Stimulated activated naive CD8-positive, alpha-beta T cell treated with anti-CD3 and anti-CD28 coated beads, Interleukin-15, Interleukin-2, amounts not matched to agents 100 U/mL and 50 U/mL, for 24 hours (primary cell): ENCODE results near the gene ENOX2.

ENCODE experiments used
- ATAC-seq: fragments of 150-1000 bp; cut with Tn5 transposase; one replicate; pipeline ENCODE4 v1.10.0; 2021
- DNase-seq: peaks from one replicate; pipeline ENCODE4 v3.0.0; 2021

ENOX2 gene

DNA sequence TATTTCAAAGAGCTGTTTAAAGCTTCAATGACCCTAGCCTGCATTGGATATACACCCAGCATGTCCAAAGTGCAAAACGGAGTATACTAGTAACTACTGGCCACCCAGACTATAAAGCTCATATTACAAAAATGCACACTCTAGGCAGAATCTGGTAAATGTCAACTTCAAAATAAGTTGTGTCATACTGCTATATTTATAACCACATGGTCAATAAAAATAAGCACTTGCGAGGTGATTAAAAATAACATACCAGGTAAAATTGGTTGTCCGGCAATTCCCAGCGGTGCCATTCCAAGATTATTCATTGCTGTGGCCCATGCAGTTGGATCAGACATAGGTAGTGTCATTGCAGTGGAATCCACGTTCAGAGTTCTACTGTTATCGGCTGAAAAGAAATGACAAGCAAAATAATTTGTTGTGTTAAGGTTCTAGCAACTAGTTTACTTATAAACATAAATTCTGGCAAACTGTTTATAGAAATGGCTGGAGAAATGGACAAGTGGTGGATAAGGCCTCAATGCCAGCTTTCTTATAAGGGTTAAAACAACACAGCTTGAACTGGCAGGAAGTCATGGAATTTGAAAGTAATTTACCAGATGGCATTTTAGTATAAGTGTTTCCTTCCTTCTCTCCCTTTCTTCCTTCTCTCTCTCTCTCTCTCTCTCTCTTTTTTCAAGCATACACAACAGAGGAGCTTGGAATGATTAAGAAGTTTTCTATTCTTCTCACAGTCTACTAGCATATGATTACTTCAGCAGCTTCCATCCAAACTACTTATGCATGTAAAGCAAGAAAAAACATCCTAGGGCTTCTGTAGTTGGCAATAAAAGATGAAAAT, 199.9 kb downstream of the ENOX2 start:
- DNase-seq (no peak), ATAC-seq (no peak)

DNA sequence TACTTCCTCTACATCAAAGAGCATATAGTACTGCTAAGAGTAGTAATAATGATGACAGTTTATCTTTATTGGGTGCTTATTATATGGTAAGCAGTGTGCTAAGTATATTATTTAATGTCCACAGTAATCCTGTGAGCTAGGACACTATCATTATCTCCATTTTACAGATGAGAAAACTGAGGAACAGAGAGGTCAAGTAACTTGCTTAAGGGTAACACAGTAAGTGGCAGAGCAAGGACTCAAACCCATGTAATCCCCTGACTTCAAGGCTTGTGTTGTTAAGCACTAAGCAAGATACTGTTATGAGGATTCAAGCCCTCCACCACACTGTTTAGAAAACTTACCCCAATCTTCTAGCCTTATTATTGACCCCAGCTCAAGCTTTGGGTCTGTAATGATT, 202.4 kb downstream of the ENOX2 start:
- no peak for DNase-seq
- ATAC-seq: no peak

DNA sequence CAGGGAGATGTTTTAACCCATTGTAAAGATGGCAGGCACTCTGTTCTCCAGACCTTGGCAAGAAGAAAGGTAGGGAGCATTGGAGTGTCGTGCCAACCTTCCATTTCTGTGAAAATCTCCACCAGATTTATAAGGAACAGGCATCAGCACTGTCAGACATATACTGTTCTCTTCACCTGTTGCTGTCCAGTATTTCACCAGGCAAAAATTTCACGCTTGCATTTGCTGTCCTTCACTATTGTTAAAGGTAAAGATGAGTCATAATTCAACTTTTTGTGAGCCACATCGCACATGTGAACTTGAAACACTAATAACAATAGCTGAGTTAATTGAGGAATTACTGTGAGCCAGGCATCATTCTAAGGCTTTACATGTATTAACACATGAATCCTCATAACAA, 203.4 kb downstream of the ENOX2 start:
- DNase-seq (no peak), ATAC-seq (no peak)

DNA sequence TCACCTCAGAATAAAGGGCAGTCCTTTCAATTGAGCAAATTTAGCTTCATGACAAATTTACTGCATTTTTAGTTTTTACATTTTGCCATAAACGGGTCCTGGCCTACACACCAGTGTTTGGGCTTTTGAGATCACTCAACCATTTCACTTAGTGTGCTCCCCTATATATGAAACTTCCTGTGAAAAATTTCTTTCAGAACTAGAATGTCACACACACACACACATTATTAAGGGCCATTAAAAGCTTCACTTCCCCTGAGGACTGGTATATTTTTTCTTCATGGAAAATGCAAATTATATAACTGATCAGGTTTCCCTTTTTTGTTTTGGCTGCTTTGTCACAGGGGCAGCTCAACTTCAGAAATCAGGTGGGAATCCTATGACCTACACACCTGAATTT, 206.5 kb downstream of the ENOX2 start:
- DNase-seq (no peak), ATAC-seq (no peak)

DNA sequence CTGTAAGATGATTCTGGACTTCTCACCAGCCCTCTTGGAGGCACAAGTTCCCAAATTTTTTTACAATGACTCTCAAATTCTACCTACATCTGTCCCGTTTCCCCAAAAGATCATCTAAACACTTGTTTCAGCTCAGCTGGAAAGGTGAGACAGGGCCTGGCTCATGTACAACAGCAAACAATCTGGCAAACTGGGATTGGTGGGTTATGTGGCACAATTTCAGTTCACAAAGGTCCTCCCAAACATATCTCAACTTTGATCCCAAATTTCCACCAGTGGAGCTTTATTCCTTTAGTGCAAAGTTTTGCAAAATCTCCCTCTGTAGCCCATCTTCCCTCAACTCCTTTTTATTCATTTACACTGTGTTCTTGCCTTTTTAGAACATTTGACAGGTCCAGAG, 207.1 kb downstream of the ENOX2 start:
- ATAC-seq (no peak), DNase-seq (no peak)

DNA sequence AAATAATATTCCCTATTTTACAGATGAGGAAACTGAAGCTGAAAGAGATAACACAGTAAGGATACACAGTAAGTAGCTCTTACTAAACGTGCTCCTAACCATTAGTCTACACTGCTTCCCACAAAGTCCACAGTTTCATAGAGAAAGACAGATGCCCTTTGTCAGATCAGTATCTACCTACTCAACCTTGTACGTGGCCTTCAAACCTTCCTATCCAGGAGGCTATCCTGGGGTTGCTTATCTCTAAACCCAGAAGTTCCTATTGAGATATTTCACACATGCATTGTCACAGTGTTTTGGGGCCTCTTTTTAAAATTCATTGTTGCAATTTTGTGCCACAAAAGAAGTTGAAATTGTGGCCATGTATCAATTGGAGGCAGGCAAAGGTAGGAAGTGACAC, 208.0 kb downstream of the ENOX2 start:
- DNase-seq (no peak), ATAC-seq (no peak)

DNA sequence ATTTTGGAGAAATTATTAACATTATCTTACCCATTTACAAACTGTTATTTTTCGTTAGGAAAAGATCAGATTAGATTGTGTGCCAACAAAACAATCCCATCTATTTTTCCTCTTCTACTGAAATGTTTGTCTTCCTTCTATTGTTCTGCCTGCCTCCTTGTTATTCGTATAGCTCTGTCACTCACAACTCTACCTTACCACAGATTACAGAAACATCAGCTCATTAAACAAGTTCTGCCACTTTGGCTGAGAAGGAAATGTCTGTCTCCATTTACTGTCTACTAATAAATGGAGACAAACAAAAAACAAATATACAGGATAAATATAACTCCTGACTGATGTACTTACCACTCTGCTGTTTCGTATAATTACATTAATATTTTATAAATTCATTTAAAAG, 211.4 kb downstream of the ENOX2 start:
- no peak for DNase-seq
- no peak for ATAC-seq

DNA sequence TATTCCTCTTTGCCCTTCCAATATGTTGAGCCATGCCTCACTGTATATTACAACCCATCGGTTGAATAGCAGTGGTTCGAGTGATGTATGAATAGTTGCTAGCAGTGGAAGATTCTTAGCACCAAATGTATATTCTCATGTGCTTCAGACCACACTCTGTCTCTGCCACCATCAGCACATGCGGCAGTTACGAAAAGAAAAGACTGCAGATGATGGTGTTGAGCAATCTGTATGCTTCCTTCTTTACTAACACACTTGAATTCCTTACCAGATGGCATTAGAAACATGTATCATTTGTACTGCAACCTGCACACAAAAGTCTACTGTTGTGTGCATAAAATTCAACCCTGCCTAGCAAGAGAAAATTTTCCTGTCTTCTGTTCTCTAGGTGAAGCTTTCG, 214.6 kb downstream of the ENOX2 start:
- no peak for DNase-seq
- no peak for ATAC-seq

DNA sequence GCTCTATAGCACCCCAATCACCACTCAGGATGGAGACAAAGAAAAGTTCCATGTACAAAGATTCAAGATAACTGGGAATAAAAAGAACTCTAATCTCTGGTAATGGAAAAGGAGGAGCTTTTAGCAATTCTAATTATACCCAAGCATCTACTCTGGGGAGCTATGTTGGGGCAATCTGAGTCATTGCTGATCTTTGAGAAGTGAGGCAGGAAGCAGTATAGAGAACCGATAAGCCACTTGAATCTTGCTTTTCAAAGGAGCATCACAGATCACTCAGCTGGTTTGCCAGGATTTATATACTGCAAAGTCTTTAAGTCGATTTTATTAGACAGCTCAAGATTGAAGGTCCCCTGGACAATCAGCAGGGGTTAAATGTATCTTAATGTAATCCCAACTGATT, 220.0 kb downstream of the ENOX2 start:
- DNase-seq (no peak), ATAC-seq (no peak)

DNA sequence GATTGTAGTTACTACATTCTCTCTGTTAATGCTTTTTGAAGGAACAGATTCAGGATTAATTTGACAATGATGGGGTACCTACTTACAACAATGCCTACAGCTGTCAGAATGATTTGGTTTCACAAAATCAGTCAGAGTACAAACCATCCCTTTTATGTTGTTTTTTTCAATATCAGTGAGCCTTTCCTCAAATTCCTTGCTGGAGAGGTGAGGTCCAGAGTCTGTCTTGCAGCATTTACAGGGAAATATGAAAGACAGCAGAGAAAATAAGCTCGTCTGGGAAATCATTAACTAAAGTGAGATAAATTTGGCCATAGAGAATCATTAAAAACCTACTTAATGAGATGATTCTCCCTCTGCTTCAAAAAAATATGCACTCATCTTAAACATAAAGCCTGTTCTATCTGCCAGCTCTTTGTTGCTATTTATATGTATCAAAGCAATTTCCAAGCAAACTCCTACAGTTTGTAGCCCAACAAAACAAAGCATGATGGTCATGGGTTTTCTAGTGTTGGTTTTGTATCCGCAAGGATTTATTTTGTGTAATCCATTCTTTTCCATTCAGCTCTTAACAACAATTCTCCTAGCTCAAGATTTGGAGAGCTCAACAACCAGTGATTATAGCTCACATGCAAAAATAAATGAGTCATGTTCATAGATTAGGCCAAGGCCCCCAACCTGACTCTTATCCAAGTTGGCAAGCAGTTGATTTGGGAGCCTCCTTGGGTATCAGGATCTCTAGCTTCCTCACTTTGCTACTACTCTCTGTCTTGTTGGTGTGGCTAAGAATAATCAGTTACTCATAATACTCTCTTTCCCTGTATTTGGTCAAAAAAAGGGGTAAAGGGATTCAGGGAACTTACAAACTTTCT, 222.6 kb downstream of the ENOX2 start:
- DNase-seq (no peak), ATAC-seq (no peak)

DNA sequence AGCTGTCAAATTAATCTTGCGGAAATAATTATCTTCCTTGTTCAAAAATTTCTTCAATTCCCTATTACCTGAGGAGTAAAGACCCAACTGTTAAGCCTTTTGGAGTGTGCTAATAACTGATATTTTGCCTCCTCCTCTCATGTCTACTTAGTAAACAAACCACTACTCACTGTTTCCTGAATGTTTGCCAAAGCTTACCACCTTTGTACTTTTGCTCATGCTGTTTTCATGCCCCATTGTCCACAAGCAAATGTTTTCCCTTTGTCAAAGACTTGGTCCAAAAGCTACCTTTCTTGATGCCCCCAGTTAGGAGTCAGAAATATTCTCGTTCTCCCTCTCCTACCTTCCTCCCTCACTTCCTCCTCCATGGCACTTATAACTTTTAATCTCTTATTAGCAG, 226.1 kb downstream of the ENOX2 start:
- ATAC-seq (no peak), DNase-seq (no peak)

DNA sequence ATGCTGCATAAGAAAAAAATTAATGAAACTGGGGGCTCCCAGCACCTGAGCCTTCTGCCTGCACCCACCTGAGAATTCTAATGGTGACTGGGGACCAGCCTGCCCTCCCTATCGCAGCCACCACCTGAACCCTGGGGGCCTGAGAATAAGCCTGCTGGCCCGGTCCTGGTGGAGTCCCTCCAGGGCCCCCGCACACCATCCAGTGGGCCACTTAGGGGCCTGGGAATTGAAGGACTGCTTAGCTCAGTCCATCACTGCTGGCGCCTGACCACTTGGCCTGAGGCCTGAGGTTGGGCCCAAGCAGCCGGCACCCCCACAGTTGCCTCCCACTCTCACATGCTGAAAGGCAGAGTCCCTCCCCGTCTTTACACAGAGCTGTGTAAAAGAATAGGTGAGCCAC, 230.8 kb downstream of the ENOX2 start:
- ATAC-seq (no peak), DNase-seq (no peak)

DNA sequence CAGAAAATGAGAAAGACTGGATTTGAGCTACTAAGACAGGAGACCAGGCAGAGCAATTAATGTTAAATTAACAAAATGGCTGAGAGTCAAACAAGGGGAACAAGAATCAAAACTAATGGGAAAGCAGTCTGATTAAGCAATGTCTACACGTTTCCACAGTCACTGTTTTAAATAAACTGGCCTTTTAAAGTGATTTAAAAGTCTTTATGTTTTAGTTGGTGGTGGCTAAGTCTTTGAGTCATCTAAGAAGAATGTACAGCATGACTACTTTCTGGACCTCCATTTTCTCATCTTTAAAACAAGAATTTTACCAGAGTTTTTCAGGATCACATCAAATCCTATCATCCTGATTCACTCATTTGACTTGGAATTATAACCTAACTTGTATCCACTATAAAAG, 233.8 kb downstream of the ENOX2 start:
- DNase-seq (no peak), ATAC-seq (no peak)

DNA sequence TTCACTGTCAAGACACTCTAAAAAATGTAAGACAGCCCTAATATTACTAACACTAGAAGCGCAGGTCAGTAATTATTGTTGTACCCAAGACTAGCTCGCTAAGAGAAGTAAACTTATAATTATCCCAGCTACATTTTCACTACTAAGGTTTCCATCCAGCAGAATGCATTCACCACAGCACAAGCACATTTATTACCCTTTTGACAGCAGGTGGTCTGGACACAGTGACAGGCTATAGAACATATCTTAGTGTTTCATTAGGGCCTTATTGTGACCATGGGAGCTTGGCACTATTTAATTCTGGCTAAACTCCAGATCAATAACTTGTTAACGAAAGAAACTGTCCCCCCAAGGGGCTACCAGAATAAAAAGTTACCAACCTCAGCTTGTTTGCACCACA, 237.7 kb downstream of the ENOX2 start:
- ATAC-seq (no peak), DNase-seq (no peak)

DNA sequence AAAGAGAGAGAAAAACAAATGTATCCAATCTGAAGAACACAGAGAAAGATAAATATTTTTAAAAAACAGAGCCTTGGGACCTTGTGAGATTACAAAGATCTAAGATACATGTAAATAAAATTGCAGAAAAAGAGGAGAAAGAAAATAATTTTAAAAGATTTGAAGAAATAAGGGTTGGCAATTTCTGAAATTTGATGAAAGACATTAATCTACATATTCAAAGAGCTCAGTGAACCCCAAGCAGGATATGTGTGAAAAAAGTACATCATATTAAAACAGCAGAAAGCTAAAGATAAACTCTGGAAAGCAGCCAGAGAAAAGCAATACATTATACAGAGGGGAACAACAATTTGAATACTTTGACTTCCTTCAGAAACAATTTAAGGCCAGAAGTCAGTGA, 244.7 kb downstream of the ENOX2 start:
- DNase-seq (no peak), ATAC-seq (no peak)

DNA sequence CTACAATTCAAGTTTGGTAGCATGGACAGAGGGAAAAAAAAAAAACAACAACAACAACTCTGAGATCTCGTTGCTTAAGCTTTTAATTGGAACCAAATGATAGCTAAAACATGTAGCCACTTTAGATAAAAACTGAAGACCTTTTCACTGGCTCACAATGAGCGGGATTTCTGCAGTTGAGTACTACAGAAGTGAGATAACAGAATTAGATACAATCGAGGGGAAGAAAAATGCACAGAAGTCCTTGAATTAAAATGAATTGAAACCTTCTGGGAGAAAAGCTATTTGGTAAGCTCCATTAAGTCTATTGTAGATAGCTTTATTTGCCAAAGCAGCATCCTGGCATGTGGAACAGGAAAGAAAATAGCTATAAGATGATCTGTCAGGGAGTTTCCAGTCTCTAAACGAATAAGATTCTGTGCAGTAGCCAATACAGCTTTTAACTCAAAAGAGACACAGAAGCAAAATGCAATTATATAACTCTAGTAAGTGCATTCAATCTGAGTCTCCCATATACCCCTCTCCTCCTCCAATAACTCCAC, 248.5 kb downstream of the ENOX2 start:
- no peak for DNase-seq
- no peak for ATAC-seq

DNA sequence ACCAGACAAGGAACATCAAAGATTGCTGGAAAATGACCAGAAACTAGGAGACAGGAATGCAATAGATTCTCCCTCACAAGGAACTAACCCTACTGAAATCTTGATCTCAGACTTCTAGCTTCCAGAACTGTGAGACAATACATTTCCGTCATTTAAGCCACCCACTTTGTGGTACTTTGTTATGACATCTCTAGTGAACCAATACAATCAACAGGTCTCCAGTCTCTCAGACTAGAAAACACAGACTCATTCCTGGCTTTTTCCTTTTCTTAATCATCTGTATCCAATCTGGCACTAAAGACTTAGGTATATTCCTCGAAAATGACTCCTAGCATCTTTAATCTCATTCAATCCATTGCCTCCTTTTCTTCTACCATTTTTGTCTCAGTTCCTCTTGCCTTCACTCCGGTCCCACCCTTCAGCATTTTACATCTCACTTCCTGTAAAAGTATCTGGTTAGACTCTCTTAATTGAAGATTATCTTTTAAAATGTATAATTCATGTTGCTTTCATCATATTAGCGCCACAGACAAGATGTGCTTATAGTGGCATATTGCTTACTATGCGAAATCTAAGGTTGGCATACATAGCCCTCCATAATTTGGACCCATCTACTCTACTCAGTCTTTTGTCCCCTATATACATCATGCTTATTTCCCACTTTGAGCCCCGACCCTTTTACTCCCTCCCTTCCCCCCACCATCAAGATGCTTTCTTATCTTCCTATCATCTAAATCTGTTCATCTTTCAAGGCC, 250.0 kb downstream of the ENOX2 start:
- DNase-seq (no peak), ATAC-seq (no peak)

DNA sequence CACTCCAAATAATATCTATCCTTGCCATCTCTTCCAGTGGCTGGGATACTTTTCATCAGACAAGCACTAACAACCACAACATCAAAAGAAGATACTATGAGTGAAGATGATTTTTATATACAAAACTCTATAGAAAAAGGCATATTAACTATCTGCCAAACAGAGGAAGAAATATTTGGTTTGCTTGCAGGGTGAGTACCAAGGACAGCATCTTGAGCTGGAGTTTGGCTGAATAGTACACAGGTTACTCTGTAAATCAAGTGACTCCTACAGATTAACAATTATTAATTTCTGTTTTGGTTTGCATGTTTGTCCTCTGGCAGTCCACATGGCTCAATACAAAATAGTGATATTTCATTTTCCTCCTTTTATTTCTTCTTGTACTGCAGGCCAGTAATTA, 253.3 kb downstream of the ENOX2 start:
- DNase-seq: no peak
- ATAC-seq: no peak

DNA sequence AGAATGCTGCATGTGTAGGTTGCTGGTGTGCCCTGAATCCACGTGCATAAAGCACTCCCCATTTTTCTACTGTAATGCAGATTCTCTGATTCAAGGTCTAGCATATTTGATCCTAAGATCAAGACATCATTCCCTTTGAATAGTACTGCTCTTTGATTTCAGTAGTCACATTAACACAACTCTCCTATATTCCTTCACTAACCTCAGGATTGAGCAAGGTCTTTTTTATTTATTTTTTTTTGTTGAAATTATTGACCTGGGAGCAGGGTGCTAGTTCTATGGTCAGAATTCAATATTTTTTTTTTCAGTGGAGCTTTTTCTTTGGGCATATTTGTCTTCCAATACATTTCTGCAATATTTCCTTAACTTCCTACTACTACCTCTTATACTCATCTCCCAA, 255.5 kb downstream of the ENOX2 start:
- no peak for DNase-seq
- ATAC-seq: no peak

DNA sequence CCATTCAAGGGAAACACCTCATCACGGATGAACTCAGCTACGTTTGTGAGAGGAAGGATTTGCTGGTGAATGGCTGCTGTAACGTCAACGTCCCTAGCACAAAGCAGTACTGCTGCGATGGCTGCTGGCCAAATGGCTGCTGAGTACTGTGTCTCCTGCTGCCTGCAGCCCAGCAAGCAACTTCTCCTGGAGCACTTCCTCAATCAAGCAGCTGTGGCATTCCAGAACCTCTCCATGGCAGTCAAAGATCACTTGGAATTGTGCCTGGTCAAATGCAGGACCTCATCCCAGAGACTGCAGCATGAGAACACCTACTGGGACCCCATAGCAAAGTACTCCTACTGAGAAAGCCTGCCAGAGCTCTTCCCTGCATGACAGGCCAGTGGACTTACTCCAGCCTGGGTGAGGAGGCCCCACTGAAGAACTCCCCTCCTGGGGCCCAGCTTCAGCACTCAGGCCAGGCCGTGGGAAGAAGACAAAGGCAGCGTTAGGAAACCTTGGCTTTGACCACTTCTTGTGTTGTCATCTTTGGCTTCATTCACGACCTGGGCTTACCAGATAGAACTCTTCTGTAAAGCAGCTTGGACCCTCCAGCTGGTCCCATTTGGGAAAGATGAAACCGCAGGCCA, 256.9 kb downstream of the ENOX2 start:
- DNase-seq (no peak), ATAC-seq (no peak)

DNA sequence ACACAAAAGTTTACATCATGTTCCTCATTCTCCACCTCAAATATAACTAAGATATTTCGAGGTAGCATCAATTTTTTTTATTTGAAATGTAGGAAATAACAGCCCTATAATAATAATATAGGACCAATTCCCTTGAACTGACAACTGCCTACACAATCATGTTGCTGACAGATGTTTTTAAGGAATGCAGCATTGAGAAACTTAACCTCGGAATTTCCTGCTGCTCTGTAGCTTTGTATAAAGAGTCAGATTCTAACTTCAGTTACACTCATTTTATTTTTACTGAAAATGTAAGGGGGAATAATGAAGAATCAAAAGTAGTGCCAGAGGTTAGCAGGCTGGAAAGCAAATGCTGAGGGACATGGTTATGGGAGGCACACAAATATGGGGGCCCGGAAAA, 265.4 kb downstream of the ENOX2 start:
- ATAC-seq (no peak), DNase-seq (no peak)

DNA sequence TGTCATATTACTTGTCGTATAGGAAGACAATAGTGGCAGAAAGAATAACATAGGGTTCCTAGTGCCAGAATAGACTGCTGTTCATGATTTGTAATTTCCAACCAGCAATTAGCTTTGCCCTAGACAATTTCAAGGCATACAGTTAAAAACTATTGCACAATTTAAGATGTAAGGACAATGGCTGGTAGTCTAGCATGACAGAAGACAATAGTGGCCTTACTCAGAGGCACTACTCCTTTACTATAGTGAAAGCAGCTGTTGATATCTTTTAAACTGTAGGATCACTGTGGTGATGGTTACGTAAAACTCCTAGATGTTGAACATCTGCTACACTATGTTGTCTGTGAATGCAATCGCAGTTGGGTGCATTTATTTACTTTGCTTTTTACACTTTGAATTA, 266.7 kb downstream of the ENOX2 start:
- no peak for ATAC-seq
- no peak for DNase-seq
